Endothelial cell of umbilical vein (primary cell): Measurements from ENCODE around the gene DDX10. TPM values are rescaled to one million over a fixed set of nuclear protein-coding genes. Genes with fewer than 3 reads are reported as not detected.

Source experiments
- BruUV-seq: library from RNA; stranded (reverse); fragments of 400-500 nt; replicated peaks from 2 replicates; lab custom pipeline; 2021; lab: Mats Ljungman, UMichigan
- CTCF ChIA-PET: fragments of 300-600, 350-600 bp; sonication (Branson Sonifier 250); formaldehyde crosslinking; loops from one replicate; lab custom pipeline; 2021; ENCODE audit warnings: antibody characterized with exemption, inconsistent platforms; lab: Charles Lee
- POLR2A ChIA-PET: fragments of 300-600, 350-600 bp; sonication (Branson Sonifier 250); formaldehyde crosslinking; loops from one replicate; lab custom pipeline; 2021; ENCODE audit warnings: antibody characterized with exemption, inconsistent platforms; lab: Charles Lee
- DNase-seq: peaks from one replicate; pipeline ENCODE4 v3.0.0-alpha.2; 2011; ENCODE audit warnings: low read depth, low spot score
- FAIRE-seq: peaks from 2 replicates; lab custom pipeline; 2011; peaks lifted over from hg19 to GRCh38; lab: Jason Lieb, UNC
- H2AFZ ChIP-seq: 2 replicates; pipeline ENCODE4 v1.6.0; 2012; ENCODE audit warnings: low read depth, low read length, control low read depth, inconsistent platforms
- H3K27ac ChIP-seq: 2 replicates; pipeline ENCODE4 v1.5.1; 2011; ENCODE audit warnings: low read depth, mild to moderate bottlenecking, control low read depth, low read length, moderate library complexity; ENCODE audit not compliant: insufficient read depth
- H3K27me3 ChIP-seq, 2 experiments: 2 replicates each; pipeline versions ENCODE4 v1.6.0 to v1.6.1; 2011; ENCODE audit warnings: low read length in 2 of 2, mixed read lengths in 1 of 2; ENCODE audit not compliant: control insufficient read depth in 2 of 2, insufficient read depth in 2 of 2
- H3K36me3 ChIP-seq, 2 experiments: 2 replicates in 1 of 2; 3 replicates in 1 of 2; pipeline ENCODE4 v1.5.1; 2011; ENCODE audit warnings: low read length in 2 of 2, mild to moderate bottlenecking in 1 of 2, moderate library complexity in 1 of 2; ENCODE audit not compliant: control insufficient read depth in 2 of 2, insufficient read depth in 2 of 2; ENCODE audit errors: extremely low read depth in 1 of 2
- H3K4me1 ChIP-seq: 3 replicates; pipeline ENCODE4 v1.5.1; 2011; ENCODE audit warnings: mild to moderate bottlenecking, low read length; ENCODE audit not compliant: control insufficient read depth, insufficient read depth; ENCODE audit errors: extremely low read depth
- H3K4me2 ChIP-seq: 2 replicates; pipeline ENCODE4 v1.6.1; 2011; ENCODE audit warnings: low read length, control low read depth, mixed read lengths; ENCODE audit not compliant: insufficient read depth
- H3K4me3 ChIP-seq, 3 experiments: fragments of 200-600 bp in 1 of 3; sonication (generic), shearing (Covaris generic) in 1 of 3; replicated peaks in 1 of 3; 2 replicates each; pipeline ENCODE4 v1.5.1; 2011 to 2016; ENCODE audit warnings: control low read depth in 3 of 3, low read length in 3 of 3, mild to moderate bottlenecking in 2 of 3, inconsistent platforms in 1 of 3, low read depth in 1 of 3, moderate library complexity in 1 of 3; ENCODE audit not compliant: insufficient read depth in 1 of 3
- H3K79me2 ChIP-seq: 2 replicates; pipeline ENCODE4 v1.6.0; 2012; ENCODE audit warnings: low read length, inconsistent platforms; ENCODE audit not compliant: control insufficient read depth, insufficient read depth
- H3K9ac ChIP-seq: replicated peaks from 2 replicates; pipeline ENCODE3; 2011; ENCODE audit warnings: low read length, control low read depth; ENCODE audit not compliant: insufficient read depth; ENCODE audit errors: extremely low read depth
- H3K9me1 ChIP-seq: replicated peaks from 3 replicates; pipeline ENCODE4 v1.6.0; 2011; ENCODE audit warnings: mild to moderate bottlenecking, low read length; ENCODE audit not compliant: control insufficient read depth, insufficient read depth; ENCODE audit errors: extremely low read depth
- H3K9me3 ChIP-seq: replicated peaks from 2 replicates; pipeline ENCODE4 v1.5.1; 2012; ENCODE audit warnings: low read length, inconsistent platforms; ENCODE audit not compliant: control insufficient read depth, insufficient read depth
- H4K20me1 ChIP-seq: replicated peaks from 2 replicates; pipeline ENCODE3; 2011; ENCODE audit warnings: mild to moderate bottlenecking, low read length; ENCODE audit not compliant: control insufficient read depth, insufficient read depth; ENCODE audit errors: extremely low read depth
- CTCF ChIP-seq, 2 donors: IDR thresholded peaks; 1 replicate in 1 of 2; 2 replicates in 1 of 2; pipeline ENCODE4 v1.5.1; 2011; ENCODE audit warnings: low read length in 2 of 2, mild to moderate bottlenecking in 2 of 2, moderate library complexity in 2 of 2, control low read depth in 1 of 2, inconsistent platforms in 1 of 2, low read depth in 1 of 2; ENCODE audit not compliant: insufficient read depth in 1 of 2; ENCODE audit errors: extremely low read depth in 1 of 2
- MAX ChIP-seq: IDR thresholded peaks from 2 replicates; pipeline ENCODE4 v1.6.1; 2011; ENCODE audit not compliant: insufficient read depth, insufficient read length
- MYC ChIP-seq: IDR thresholded peaks from one replicate; pipeline ENCODE4 v1.6.1; 2011; ENCODE audit warnings: mild to moderate bottlenecking, low read depth, low read length
- POLR2A ChIP-seq: IDR thresholded peaks from 2 replicates; pipeline ENCODE4 v1.6.1; 2012; ENCODE audit warnings: low read depth, mild to moderate bottlenecking, control low read depth, low read length
- POLR2AphosphoS5 ChIP-seq: IDR thresholded peaks from 2 replicates; pipeline ENCODE4 v1.6.1; 2012; ENCODE audit warnings: low read depth, mild to moderate bottlenecking, control low read depth, low read length, moderate library complexity; ENCODE audit not compliant: insufficient read depth
- dilution Hi-C: fragments of 300-500 bp; cut with MboI; formaldehyde crosslinking; loops from one replicate; pipeline ENCODE4 v1.15.0; 2019; ENCODE audit warnings: low sequenced_read_pairs; ENCODE audit not compliant: extremely low pct_ligation_motif_present
- intact Hi-C: fragments of 100-400 bp; cut with micrococcal nuclease; formaldehyde crosslinking; loops from one replicate; pipeline ENCODE4 v1.10.0; 2022
- polyA plus RNA-seq, 4 experiments: library from polyadenylated mRNA; depleted of rRNA in 3 of 4; stranded (reverse) in 3 of 4; unstranded in 1 of 4; fragments of >200 nt; gene quantifications; 2 replicates each; pipeline versions ENCODE4 v1.2.1 to v1.2.3, GENCODE V29; 2011 to 2012; ENCODE audit warnings: missing spikeins in 1 of 4
- total RNA-seq: library from RNA; stranded (reverse); gene quantifications from 2 replicates; pipeline ENCODE4 v1.2.3, GENCODE V29; 2021

The DDX10 gene
- total and polyA plus RNA-seq, 2 donors (not counting 3 experiments of a cell fraction or from before 2014, with no cell fraction given): 29.8 to 35.2 TPM

GRCh38 chr11:108966206-108966605, 301.3 kb downstream of the DDX10 start:
- H3K4me1 ChIP-seq: no peaks in the 10 kb centered on the region
- H3K36me3 ChIP-seq: no peaks in the 10 kb centered on the region
- no peaks in the 10 kb centered on the region for H4K20me1 ChIP-seq
- H3K79me2 ChIP-seq: no peaks in the 10 kb centered on the region
- H3K9ac ChIP-seq: no peak overlapping the region
- H3K4me2 ChIP-seq: no peak overlapping the region
- TF ChIP-seq MAX (no peak), POLR2AphosphoS5 (no peak), MYC (no peak), CTCF (IDR thresholded peaks at IDR 0.05; ENCODE audit: extremely low read depth in 1 of 2, insufficient read depth in 1 of 2, low read depth in 1 of 2, low read length in 2 of 2) (no peak)
- no peaks in the 10 kb centered on the region for H3K27me3 ChIP-seq
- H3K9me3 ChIP-seq: no peaks in the 10 kb centered on the region
- FAIRE-seq (no peak), DNase-seq (no peak)
- H3K9me1 ChIP-seq: no peaks in the 10 kb centered on the region
- ChIA-PET CTCF (interaction anchor here (1.5 kb wide), 1 partner anchor 8 kb away, joined by 3 read pairs; no protein-coding TSS in a partner anchor), POLR2A (no interaction called here)
- H2AFZ ChIP-seq: no peak overlapping the region
- no peak overlapping the region for H3K4me3 ChIP-seq
- dilution Hi-C loops (no loop called here), intact Hi-C loops (no loop called here)
- BruUV-seq: no TSS peak
- H3K27ac ChIP-seq: no peak overlapping the region

GRCh38 chr11:108966978-108967377, 302.1 kb downstream of the DDX10 start:
- H3K4me1 ChIP-seq: no peaks in the 10 kb centered on the region
- H3K27me3 ChIP-seq: no peaks in the 10 kb centered on the region
- POLR2A ChIA-PET: no interaction called here
- no peak overlapping the region for H3K9ac ChIP-seq
- H3K27ac ChIP-seq: no peak overlapping the region
- no peak overlapping the region for H3K4me3 ChIP-seq
- no peak overlapping the region for H2AFZ ChIP-seq
- H4K20me1 ChIP-seq: no peaks in the 10 kb centered on the region
- BruUV-seq: no TSS peak
- no peaks in the 10 kb centered on the region for H3K36me3 ChIP-seq
- DNase-seq (no peak), FAIRE-seq (no peak)
- CTCF ChIA-PET: interaction anchor here (1.5 kb wide), 1 partner anchor 8 kb away, joined by 3 read pairs; no protein-coding TSS in a partner anchor
- dilution Hi-C loops (no loop called here), intact Hi-C loops (no loop called here)
- H3K9me1 ChIP-seq: no peaks in the 10 kb centered on the region
- H3K9me3 ChIP-seq: no peaks in the 10 kb centered on the region
- no peak for TF ChIP-seq POLR2A
- no peak overlapping the region for H3K4me2 ChIP-seq
- H3K79me2 ChIP-seq: no peaks in the 10 kb centered on the region
